Karpas-422 (cell line): ENCODE results near the gene TEN1. TPM values are rescaled to one million over a fixed set of nuclear protein-coding genes. Genes with fewer than 3 reads are reported as not detected.
"Not testable (repeated sequence)": the region's sequence is repeated elsewhere in the genome, so short reads cannot be mapped to it uniquely, and the experiment has no call there.

Experiments used
- DNase-seq: peaks from one replicate; pipeline ENCODE4 v3.0.0-alpha.2; 2015
- H2AFZ ChIP-seq: fragments of 200-600 bp; sonication (generic); 2 replicates; pipeline ENCODE4 v1.6.1; 2014; ENCODE audit warnings: antibody characterized with exemption, low read length, mixed read lengths
- H3K27ac ChIP-seq: fragments of 200-600 bp; sonication (generic); 2 replicates; pipeline ENCODE4 v1.5.1; 2014; ENCODE audit warnings: mild to moderate bottlenecking, low read length, moderate library complexity
- H3K27me3 ChIP-seq: fragments of 200-600 bp; sonication (generic); 2 replicates; pipeline ENCODE4 v1.6.1; 2014; ENCODE audit warnings: low read length, mixed read lengths
- H3K36me3 ChIP-seq: fragments of 200-600 bp; sonication (generic); 2 replicates; pipeline ENCODE4 v1.6.1; 2014; ENCODE audit warnings: low read length, mixed read lengths; ENCODE audit not compliant: insufficient read depth
- H3K4me1 ChIP-seq: fragments of 200-600 bp; sonication (generic); 2 replicates; pipeline ENCODE4 v1.6.1; 2014; ENCODE audit warnings: mild to moderate bottlenecking, low read length, mixed read lengths
- H3K4me2 ChIP-seq: fragments of 200-600 bp; sonication (generic); 2 replicates; pipeline ENCODE4 v1.6.1; 2014; ENCODE audit warnings: low read length, low read depth, mild to moderate bottlenecking; ENCODE audit not compliant: poor library complexity, severe bottlenecking
- H3K4me3 ChIP-seq: fragments of 200-600 bp; sonication (generic); 2 replicates; pipeline ENCODE4 v1.5.1; 2014; ENCODE audit warnings: mild to moderate bottlenecking, antibody characterized with exemption, low read length, mixed read lengths
- H3K79me2 ChIP-seq: fragments of 200-600 bp; sonication (generic); 2 replicates; pipeline ENCODE4 v1.6.1; 2014; ENCODE audit warnings: mild to moderate bottlenecking, low read length, mixed read lengths
- H3K9ac ChIP-seq: fragments of 200-600 bp; sonication (generic); 2 replicates; pipeline ENCODE4 v1.6.0; 2014; ENCODE audit warnings: low read length
- H3K9me2 ChIP-seq: fragments of 200-600 bp; sonication (generic), shearing (Covaris generic); replicated peaks from 2 replicates; pipeline ENCODE4 v1.6.0; 2014; ENCODE audit warnings: mild to moderate bottlenecking, low read length, moderate library complexity; ENCODE audit not compliant: insufficient read depth
- H3K9me3 ChIP-seq: fragments of 300-700, 200-600 bp; sonication (generic); 2 replicates; pipeline ENCODE4 v1.6.1; 2014; ENCODE audit warnings: low read length, mixed read lengths
- H4K20me1 ChIP-seq: fragments of 200-600 bp; sonication (generic); 2 replicates; pipeline ENCODE4 v1.6.1; 2014; ENCODE audit warnings: mild to moderate bottlenecking, antibody characterized with exemption, low read length, low read depth; ENCODE audit not compliant: insufficient read depth
- total RNA-seq: library from RNA; depleted of rRNA; stranded (reverse); fragments of >200 nt; shearing (Covaris generic); gene quantifications from 2 replicates; pipeline ENCODE4 v1.2.3, GENCODE V29; 2014; ENCODE audit warnings: low replicate concordance

The TEN1 gene
- total RNA-seq, 1 experiment from 2014 or later = 5.7 TPM

DNA sequence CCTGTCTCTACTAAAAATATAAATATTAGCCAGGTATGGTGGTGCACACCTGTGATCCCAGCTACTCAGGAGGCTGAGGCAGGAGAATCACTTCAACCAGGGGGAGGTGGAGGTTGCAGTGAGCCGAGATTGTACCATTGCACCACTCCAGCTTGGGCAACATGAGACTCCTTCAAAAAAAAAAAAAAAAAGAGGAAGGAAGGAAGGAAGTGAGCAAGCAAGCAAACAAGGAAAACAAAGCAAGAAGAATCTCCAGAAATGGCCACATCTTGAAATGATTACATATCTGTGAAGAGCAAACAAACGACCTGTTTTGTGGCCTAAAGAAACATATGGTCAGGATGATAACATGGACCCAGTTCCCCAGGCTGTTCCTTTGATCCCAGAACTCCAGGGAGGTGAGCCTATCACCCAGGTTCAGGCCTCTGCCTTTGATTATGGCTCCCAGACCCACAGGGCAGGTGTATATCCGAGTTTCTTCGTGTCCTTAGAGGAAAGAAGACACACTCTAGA, 9.0 kb upstream of the TEN1 start:
- no peaks in the 10 kb centered on the region for H4K20me1 ChIP-seq
- H3K4me1 ChIP-seq = peaks cover 4% of the 10 kb centered on the region
- no peak overlapping the region for H3K4me2 ChIP-seq
- no peak overlapping the region for H3K4me3 ChIP-seq
- no peak overlapping the region for H3K27ac ChIP-seq
- no peaks in the 10 kb centered on the region for H3K9me3 ChIP-seq
- no peak overlapping the region for H2AFZ ChIP-seq
- no peak for DNase-seq
- H3K36me3 ChIP-seq = no peaks in the 10 kb centered on the region; the same call in 1 of the 2 replicates
- H3K79me2 ChIP-seq = 0 out of 2 replicates have a peak, but pooled peaks cover 3% of the 10 kb centered on the region
- no peak overlapping the region for H3K9ac ChIP-seq
- H3K9me2 ChIP-seq = no peaks in the 10 kb centered on the region
- H3K27me3 ChIP-seq = no peaks in the 10 kb centered on the region

DNA sequence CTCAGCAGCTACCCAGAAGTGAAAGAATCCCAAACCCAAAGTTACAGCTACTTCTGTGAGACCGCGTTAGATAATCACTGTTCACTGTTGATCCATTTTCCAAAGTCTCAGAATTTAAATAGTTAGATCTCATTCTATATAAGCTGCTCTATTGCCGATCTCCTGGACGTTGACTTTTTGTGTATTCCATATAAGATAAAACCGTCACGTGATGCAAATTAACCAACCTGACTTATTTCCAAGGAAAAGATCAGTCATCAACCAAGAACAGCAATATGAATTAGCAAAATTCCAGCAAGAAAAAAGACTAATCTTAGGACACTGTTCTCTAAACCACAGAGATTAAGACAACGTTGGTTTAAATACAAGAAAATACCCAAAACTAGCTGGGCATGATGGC, 8.4 kb upstream of the TEN1 start:
- no peak for DNase-seq
- no peak overlapping the region for H3K27ac ChIP-seq
- H3K27me3 ChIP-seq = no peaks in the 10 kb centered on the region
- H3K9me3 ChIP-seq = no peaks in the 10 kb centered on the region
- H3K4me2 ChIP-seq = no peak overlapping the region
- H3K79me2 ChIP-seq = 0 out of 2 replicates have a peak, but pooled peaks cover 3% of the 10 kb centered on the region
- no peak overlapping the region for H2AFZ ChIP-seq
- no peaks in the 10 kb centered on the region for H3K9me2 ChIP-seq
- no peak overlapping the region for H3K4me3 ChIP-seq
- no peaks in the 10 kb centered on the region for H4K20me1 ChIP-seq
- no peak overlapping the region for H3K9ac ChIP-seq
- H3K4me1 ChIP-seq = peaks cover 4% of the 10 kb centered on the region
- no peaks in the 10 kb centered on the region; the same call in 1 of the 2 replicates for H3K36me3 ChIP-seq

DNA sequence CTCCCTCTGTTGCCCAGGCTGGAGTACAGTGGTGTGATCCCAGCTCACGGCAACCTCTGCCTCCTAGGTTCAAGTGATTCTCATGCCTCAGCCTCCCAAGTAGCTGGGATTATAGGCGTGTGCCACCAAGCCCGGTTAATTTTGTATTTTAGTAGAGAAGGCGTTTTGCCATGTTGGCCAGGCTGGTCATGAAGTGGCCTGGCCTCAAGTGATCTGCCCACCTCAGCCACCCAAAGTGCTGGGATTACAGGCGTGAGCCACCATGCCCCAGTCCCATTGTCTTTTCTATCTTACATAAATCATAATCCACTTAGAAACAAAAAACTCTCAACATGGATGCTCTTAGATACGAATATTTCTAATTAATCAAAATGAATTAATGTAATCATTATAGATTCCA, 3.9 kb upstream of the TEN1 start:
- H3K9ac ChIP-seq, H3K36me3 ChIP-seq, H3K27ac ChIP-seq, H3K4me2 ChIP-seq, H3K9me2 ChIP-seq, H2AFZ ChIP-seq, H3K4me3 ChIP-seq, DNase-seq, H3K9me3 ChIP-seq, H3K27me3 ChIP-seq, H4K20me1 ChIP-seq: not testable (repeated sequence)
- Histone ChIP-seq H3K79me2 (peaks cover 26% of the 10 kb centered on the region), H3K4me1 (peaks cover 18% of the 10 kb centered on the region)

DNA sequence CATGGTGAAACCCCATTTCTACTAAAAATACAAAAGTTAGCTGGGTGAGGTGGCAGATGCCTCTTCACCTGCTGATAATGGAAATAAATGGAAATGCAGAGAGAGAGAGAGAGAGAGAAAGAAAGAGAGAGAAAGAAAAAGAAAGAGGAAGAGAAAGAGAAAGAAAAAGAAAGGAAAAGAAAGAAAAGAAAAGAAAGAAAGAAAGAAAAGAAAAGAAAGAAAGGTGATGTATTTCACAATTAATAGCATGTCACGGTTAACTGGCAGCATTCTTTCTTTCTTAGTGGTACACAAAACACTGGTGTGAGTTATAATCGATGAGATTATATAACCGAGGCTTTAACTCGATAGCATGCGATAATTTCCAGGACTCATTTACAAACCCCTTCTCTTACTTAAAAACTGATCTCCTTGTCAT, 3.3 kb upstream of the TEN1 start:
- H3K27me3 ChIP-seq = no peaks in the 10 kb centered on the region
- no peaks in the 10 kb centered on the region for H3K9me3 ChIP-seq
- H3K9me2 ChIP-seq = no peaks in the 10 kb centered on the region
- no peak overlapping the region for H3K4me3 ChIP-seq
- no peak overlapping the region for H3K4me2 ChIP-seq
- peaks cover 30% of the 10 kb centered on the region for H3K79me2 ChIP-seq
- no peaks in the 10 kb centered on the region for H3K36me3 ChIP-seq
- no peak overlapping the region for H3K9ac ChIP-seq
- no peak overlapping the region for H2AFZ ChIP-seq
- no peak for DNase-seq
- peaks cover 24% of the 10 kb centered on the region for H3K4me1 ChIP-seq
- H3K27ac ChIP-seq = no peak overlapping the region
- H4K20me1 ChIP-seq = no peaks in the 10 kb centered on the region

DNA sequence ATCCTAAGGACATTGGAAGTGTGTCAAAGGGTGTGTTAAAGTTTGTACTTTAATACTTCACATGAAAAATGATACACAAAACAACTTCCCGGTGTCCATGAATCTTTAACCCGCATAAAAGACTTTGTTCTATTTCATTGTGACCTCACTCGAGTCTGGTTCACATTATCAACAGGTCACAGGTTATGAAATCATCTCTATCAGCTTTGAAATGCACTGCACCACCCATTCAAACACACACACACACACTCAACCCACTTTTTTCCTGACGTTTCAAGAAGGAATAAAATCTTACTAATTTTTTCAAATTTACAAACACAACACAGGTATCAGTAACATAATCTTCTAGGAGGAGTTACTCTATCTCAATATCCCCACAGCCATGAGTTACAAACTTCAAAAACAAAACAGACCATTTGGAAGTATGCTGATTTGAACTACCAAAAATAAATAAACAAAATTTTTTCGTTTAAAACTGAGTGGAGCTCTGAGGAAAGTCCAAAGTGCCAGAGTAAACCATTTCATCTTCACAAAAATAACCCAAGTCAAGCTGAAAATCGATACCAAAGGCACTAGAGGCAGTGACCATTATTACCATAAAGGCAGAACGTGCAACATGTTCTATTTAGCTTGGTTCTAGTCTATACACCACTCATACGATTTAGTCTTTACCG, 2.7 kb upstream of the TEN1 start:
- H2AFZ ChIP-seq = no peak overlapping the region
- H3K36me3 ChIP-seq = no peaks in the 10 kb centered on the region
- H3K4me3 ChIP-seq = no peak overlapping the region
- peaks cover 30% of the 10 kb centered on the region for H3K4me1 ChIP-seq
- DNase-seq = no peak
- no peak overlapping the region for H3K9ac ChIP-seq
- no peaks in the 10 kb centered on the region for H4K20me1 ChIP-seq
- no peaks in the 10 kb centered on the region for H3K27me3 ChIP-seq
- no peaks in the 10 kb centered on the region for H3K9me2 ChIP-seq
- H3K27ac ChIP-seq = no peak overlapping the region
- H3K9me3 ChIP-seq = no peaks in the 10 kb centered on the region
- H3K4me2 ChIP-seq = no peak overlapping the region
- peaks cover 36% of the 10 kb centered on the region for H3K79me2 ChIP-seq

DNA sequence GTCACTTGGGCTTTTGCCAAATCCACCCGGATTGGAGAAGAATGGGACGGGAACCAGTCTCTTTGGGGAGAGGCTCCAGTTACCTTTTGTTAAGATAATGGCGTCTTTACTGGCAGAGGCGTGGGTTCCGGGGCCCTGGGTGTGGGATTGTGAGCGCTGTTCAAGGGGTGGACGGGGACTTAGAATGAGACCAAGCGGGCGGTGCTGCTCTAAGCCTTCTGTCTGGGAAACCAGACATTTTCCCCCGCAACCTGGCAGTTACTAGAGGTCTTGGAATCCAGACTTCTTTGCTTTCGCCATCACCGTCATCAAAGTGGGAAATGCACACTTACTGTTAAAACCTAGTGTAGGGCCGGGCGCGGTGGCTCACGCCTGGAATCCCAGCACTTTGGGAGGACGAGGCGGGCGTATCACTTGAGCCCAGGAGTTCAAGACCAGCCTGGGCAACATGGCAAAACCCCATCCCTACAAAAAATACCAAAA, 706 bp downstream of the TEN1 start:
- DNase-seq = no peak
- H3K9me2 ChIP-seq = no peaks in the 10 kb centered on the region
- peak overlapping the region; percentile 72 for H3K27ac ChIP-seq
- H2AFZ ChIP-seq = no peak overlapping the region
- peak overlapping the region; percentile 73 for H3K4me3 ChIP-seq
- H3K4me2 ChIP-seq = peak overlapping the region; percentile 68
- peak overlapping the region; percentile 79 for H3K9ac ChIP-seq
- peaks cover 49% of the 10 kb centered on the region for H3K79me2 ChIP-seq
- H3K27me3 ChIP-seq = no peaks in the 10 kb centered on the region
- no peaks in the 10 kb centered on the region for H3K9me3 ChIP-seq
- H3K4me1 ChIP-seq = peaks cover 51% of the 10 kb centered on the region
- no peaks in the 10 kb centered on the region for H3K36me3 ChIP-seq
- H4K20me1 ChIP-seq = no peaks in the 10 kb centered on the region

DNA sequence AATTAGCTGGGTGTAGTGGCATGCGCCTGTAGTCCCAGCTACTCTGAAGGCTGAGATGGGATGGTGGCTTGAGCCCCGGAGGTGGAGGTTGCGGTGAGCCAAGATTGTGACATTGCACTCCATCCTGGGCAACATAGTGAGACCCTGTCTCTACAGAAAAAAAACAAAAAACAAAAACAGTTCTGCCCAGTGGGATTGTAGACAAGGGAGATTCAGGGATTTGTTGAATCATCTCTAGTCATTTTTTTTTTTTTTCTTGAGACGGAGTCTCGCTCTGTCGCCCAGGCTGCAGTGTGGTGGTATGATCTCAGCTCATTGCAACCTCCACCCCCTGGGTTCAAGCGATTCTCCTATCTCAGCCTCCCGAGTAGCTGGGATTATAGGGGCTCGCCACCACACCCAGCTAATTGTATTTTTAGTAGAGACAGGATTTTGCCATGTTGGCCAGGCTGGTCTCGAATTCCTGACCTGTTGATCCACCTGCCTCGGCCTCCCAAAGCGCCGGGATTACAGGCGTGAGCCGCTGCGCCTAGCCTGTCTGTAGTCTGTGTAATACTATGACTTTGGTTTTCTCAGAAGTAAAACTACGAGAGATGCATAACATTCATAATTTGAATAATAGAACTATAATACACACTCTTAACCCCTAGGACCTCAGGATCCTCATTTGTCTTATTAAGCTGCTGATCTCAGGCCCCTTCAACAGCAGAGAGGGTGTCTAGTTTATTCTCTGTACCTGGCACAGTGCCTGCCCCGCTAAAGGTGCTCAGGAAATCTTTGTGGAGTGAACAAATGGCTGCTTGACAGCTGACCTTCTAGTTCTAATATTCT, 1.4 kb downstream of the TEN1 start:
- H3K9me3 ChIP-seq = no peaks in the 10 kb centered on the region
- H3K9me2 ChIP-seq = no peaks in the 10 kb centered on the region
- H3K27ac ChIP-seq = peak overlapping the region; percentile 72
- H3K4me2 ChIP-seq = peak overlapping the region; percentile 68
- peak overlapping the region; percentile 73 for H3K4me3 ChIP-seq
- H3K9ac ChIP-seq = peak overlapping the region; percentile 79
- peaks cover 51% of the 10 kb centered on the region for H3K4me1 ChIP-seq
- H2AFZ ChIP-seq = no peak overlapping the region
- H4K20me1 ChIP-seq = no peaks in the 10 kb centered on the region
- H3K27me3 ChIP-seq = no peaks in the 10 kb centered on the region
- no peaks in the 10 kb centered on the region for H3K36me3 ChIP-seq
- peak; percentile 60 for DNase-seq
- H3K79me2 ChIP-seq = peaks cover 50% of the 10 kb centered on the region

DNA sequence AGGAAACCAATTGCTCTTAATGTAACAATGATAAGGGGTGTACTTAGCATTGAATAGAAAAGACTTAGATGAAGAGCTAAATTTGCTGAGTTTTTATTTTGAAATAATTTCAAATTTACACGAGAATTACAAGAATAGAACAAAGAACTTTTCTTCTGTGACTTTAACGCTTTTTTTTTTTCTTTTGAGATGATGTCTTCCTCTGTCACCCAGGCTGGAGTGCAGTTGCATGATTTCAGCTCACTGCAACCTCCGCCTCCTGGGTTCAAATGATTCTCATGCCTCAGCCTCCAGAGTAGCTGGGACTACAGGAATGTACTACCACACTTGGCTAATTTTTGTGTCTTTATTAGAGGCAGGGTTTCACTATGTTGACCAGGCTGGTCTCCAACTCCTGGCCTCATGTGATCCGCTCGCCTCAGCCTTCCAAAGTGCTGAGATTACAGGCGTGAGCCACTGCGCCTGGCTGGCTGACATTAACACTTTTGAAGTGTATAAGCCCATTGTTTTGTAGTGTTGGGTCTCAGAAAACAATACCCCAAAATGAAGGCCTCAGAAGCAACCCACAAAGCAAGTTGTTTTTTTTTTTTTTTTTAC, 2.1 kb downstream of the TEN1 start:
- Histone ChIP-seq H3K79me2 (peaks cover 49% of the 10 kb centered on the region), H2AFZ (no peak overlapping the region), H3K27ac (peak overlapping the region; percentile 72), H3K9me2 (no peaks in the 10 kb centered on the region), H3K36me3 (no peaks in the 10 kb centered on the region), H3K4me1 (peaks cover 51% of the 10 kb centered on the region), H3K4me3 (peak overlapping the region; percentile 73; the same call in 1 of the 2 replicates), H3K27me3 (no peaks in the 10 kb centered on the region), H4K20me1 (no peaks in the 10 kb centered on the region), H3K4me2 (peak overlapping the region; percentile 68), H3K9me3 (no peaks in the 10 kb centered on the region), H3K9ac (peak overlapping the region; percentile 79)
- no peak for DNase-seq
